HEK293 (cell line): ENCODE data around the gene C5.

ENCODE experiments used
- CTCF ChIA-PET: fragments of 350-600 bp; formaldehyde crosslinking; extraction: SDS; loops from one replicate; lab custom pipeline; 2021; ENCODE audit warnings: antibody characterized with exemption; lab: Yijun Ruan, JAX
- POLR2A ChIA-PET: fragments of 300-600 bp; formaldehyde crosslinking; extraction: SDS; loops from one replicate; lab custom pipeline; 2020; ENCODE audit warnings: antibody characterized with exemption, inconsistent platforms; lab: Yijun Ruan, JAX
- H3K27ac ChIP-seq: fragments of 200-500 bp; sonication (Bioruptor generic); 2 replicates; pipeline ENCODE4 v1.5.1; 2014; ENCODE audit warnings: low read depth, low read length, control low read depth, inconsistent platforms; ENCODE audit errors: extremely low read depth
- H3K36me3 ChIP-seq, 2 experiments: fragments of 200-500 bp in 1 of 2; sonication (Bioruptor generic) in 1 of 2; 1 replicate in 1 of 2; 2 replicates in 1 of 2; pipeline ENCODE4 v1.5.1; 2014 to 2017; ENCODE audit warnings: inconsistent platforms in 2 of 2, low read length in 2 of 2; ENCODE audit not compliant: control insufficient read depth in 2 of 2, insufficient read depth in 1 of 2
- H3K4me1 ChIP-seq: fragments of 200-500 bp; sonication (Bioruptor generic); 2 replicates; pipeline ENCODE4 v1.5.1; 2014; ENCODE audit warnings: mild to moderate bottlenecking, low read length, inconsistent platforms; ENCODE audit not compliant: control insufficient read depth, insufficient read depth
- H3K4me3 ChIP-seq: 2 replicates; pipeline ENCODE4 v1.5.1; 2011; ENCODE audit warnings: low read depth, mild to moderate bottlenecking, control low read depth, low read length, moderate library complexity
- H3K9me3 ChIP-seq: fragments of 200-500 bp; sonication (Bioruptor generic); 2 replicates; pipeline ENCODE4 v1.5.1; 2014; ENCODE audit warnings: low read depth, low read length, inconsistent platforms; ENCODE audit not compliant: control insufficient read depth, insufficient read depth
- BCL11A ChIP-seq: fragments of 450-650 bp; formaldehyde crosslinking; IDR thresholded peaks from 2 replicates; pipeline ENCODE4 v1.5.1; 2016; ENCODE audit warnings: low read depth, missing biosample characterization, missing genetic modification characterization
- CTCF ChIP-seq: fragments of 450-650 bp; formaldehyde crosslinking; IDR thresholded peaks from 2 replicates; pipeline ENCODE4 v1.5.1; 2016; ENCODE audit warnings: missing biosample characterization, missing genetic modification characterization
- GLI4 ChIP-seq: fragments of 450-650 bp; formaldehyde crosslinking; IDR thresholded peaks from 2 replicates; pipeline ENCODE4 v1.5.1; 2016; ENCODE audit warnings: missing biosample characterization, missing genetic modification characterization
- HOXA7 ChIP-seq: sonication (generic); formaldehyde crosslinking; IDR thresholded peaks from 2 replicates; pipeline ENCODE4 v1.8.1; 2022; ENCODE audit warnings: missing genetic modification reagents, borderline replicate concordance
- MEIS1 ChIP-seq: sonication (generic); formaldehyde crosslinking; IDR thresholded peaks from 2 replicates; pipeline ENCODE4 v1.8.1; 2022; ENCODE audit warnings: missing genetic modification reagents, mild to moderate bottlenecking, borderline replicate concordance
- OVOL3 ChIP-seq: fragments of 450-650 bp; formaldehyde crosslinking; IDR thresholded peaks from 2 replicates; pipeline ENCODE4 v1.5.1; 2016; ENCODE audit warnings: missing biosample characterization, missing genetic modification characterization
- PRDM10 ChIP-seq: fragments of 450-650 bp; formaldehyde crosslinking; IDR thresholded peaks from 2 replicates; pipeline ENCODE4 v1.5.1; 2016; ENCODE audit warnings: missing biosample characterization, missing genetic modification characterization
- ZNF157 ChIP-seq: fragments of 450-650 bp; formaldehyde crosslinking; IDR thresholded peaks from 2 replicates; pipeline ENCODE4 v1.5.1; 2016; ENCODE audit warnings: missing biosample characterization, missing genetic modification characterization
- ZNF18 ChIP-seq: fragments of 450-650 bp; formaldehyde crosslinking; IDR thresholded peaks from 2 replicates; pipeline ENCODE4 v1.5.1; 2016; ENCODE audit warnings: missing biosample characterization, missing genetic modification characterization
- ZNF266 ChIP-seq: fragments of 450-650 bp; formaldehyde crosslinking; IDR thresholded peaks from 2 replicates; pipeline ENCODE4 v1.5.1; 2016; ENCODE audit warnings: missing biosample characterization, missing genetic modification characterization, low read depth
- ZNF292 ChIP-seq: fragments of 450-650 bp; formaldehyde crosslinking; IDR thresholded peaks from 2 replicates; pipeline ENCODE4 v1.5.1; 2016; ENCODE audit warnings: low read depth, missing biosample characterization, missing genetic modification characterization, borderline replicate concordance
- ZNF366 ChIP-seq: fragments of 450-650 bp; formaldehyde crosslinking; conservative IDR thresholded peaks from 2 replicates; pipeline ENCODE4 v1.5.1; 2016; ENCODE audit warnings: missing biosample characterization, missing genetic modification characterization
- ZNF394 ChIP-seq: fragments of 450-650 bp; formaldehyde crosslinking; IDR thresholded peaks from 2 replicates; pipeline ENCODE4 v1.5.1; 2016; ENCODE audit warnings: missing biosample characterization, missing genetic modification characterization, mild to moderate bottlenecking, moderate library complexity, borderline replicate concordance
- ZNF549 ChIP-seq: fragments of 450-650 bp; IDR thresholded peaks from 2 replicates; pipeline ENCODE4 v1.5.1; 2018; ENCODE audit warnings: missing biosample characterization, missing genetic modification characterization, mild to moderate bottlenecking, inconsistent platforms, moderate library complexity
- ZNF704 ChIP-seq: fragments of 450-650 bp; formaldehyde crosslinking; IDR thresholded peaks from 2 replicates; pipeline ENCODE4 v1.5.1; 2016; ENCODE audit warnings: missing biosample characterization, missing genetic modification characterization
- ZNF776 ChIP-seq: fragments of 450-650 bp; formaldehyde crosslinking; IDR thresholded peaks from 2 replicates; pipeline ENCODE4 v1.5.0; 2017; ENCODE audit warnings: missing biosample characterization, missing genetic modification characterization, borderline replicate concordance
- ZNF837 ChIP-seq: fragments of 450-650 bp; formaldehyde crosslinking; IDR thresholded peaks from 2 replicates; pipeline ENCODE4 v1.5.1; 2016; ENCODE audit warnings: missing biosample characterization, missing genetic modification characterization
- ZNF843 ChIP-seq: fragments of 450-650 bp; formaldehyde crosslinking; IDR thresholded peaks from 2 replicates; pipeline ENCODE4 v1.5.1; 2016; ENCODE audit warnings: missing biosample characterization, missing genetic modification characterization

Gene C5

GRCh38 chr9:120933310-120934055 lies 116.6 kb downstream of the C5 start:
- TF ChIP-seq ZNF266 (tag by site-specific recombination) (no peak), GLI4 (tag by site-specific recombination) (no peak), CTCF (tag by site-specific recombination) (no peak), ZNF843 (tag by site-specific recombination) (no peak), ZNF157 (tag by site-specific recombination) (no peak), OVOL3 (tag by site-specific recombination) (no peak), ZNF292 (tag by site-specific recombination) (no peak), ZNF776 (no peak), ZNF704 (tag by site-specific recombination) (no peak), ZNF837 (no peak), ZNF549 (tag by site-specific recombination) (no peak), HOXA7 (CRISPR knock-in tag) (no peak), ZNF366 (tag by site-specific recombination) (no peak), MEIS1 (CRISPR knock-in tag) (no peak), ZNF18 (tag by site-specific recombination) (no peak), BCL11A (tag by site-specific recombination) (no peak), PRDM10 (tag by site-specific recombination) (no peak), ZNF394 (tag by site-specific recombination) (no peak)
- no peak overlapping the region for H3K27ac ChIP-seq
- H3K4me3 ChIP-seq, result no peak overlapping the region
- POLR2A ChIA-PET, result no interaction called here
- no peaks in the 10 kb centered on the region; the same call in 1 of the 2 replicates for H3K4me1 ChIP-seq
- H3K9me3 ChIP-seq, result no peaks in the 10 kb centered on the region
- no peaks in the 10 kb centered on the region for H3K36me3 ChIP-seq
- CTCF ChIA-PET, result interaction anchor here (0.7 to 1.1 kb wide), 2 partner anchors 30 to 177 kb away, joined by 3 to 4 read pairs; no protein-coding TSS in a partner anchor
